ENCODE results near the gene JPH3. TPM values are rescaled to one million over a fixed set of nuclear protein-coding genes. Genes with fewer than 3 reads are reported as not detected.

Gene JPH3
- total RNA-seq, 6 donors from 2014 or later: 0.24 TPM; not detected in 5

GRCh38 chr16:87687998-87688529 is 85.8 kb downstream of the JPH3 start:
- no peak for ATAC-seq (ENCODE audit: low FRiP score in 2 of 2)
- no peak overlapping the region for H3K27ac ChIP-seq
- WGBS, 2 donors: 80 to 85% methylated on average over 3 to 14 of the region's 14 CpGs
- no peaks in the 10 kb centered on the region for H3K4me1 ChIP-seq
- H3K9me3 ChIP-seq: no peaks in the 10 kb centered on the region
- H3K27me3 ChIP-seq: no peaks in the 10 kb centered on the region
- no peaks in the 10 kb centered on the region for H3K36me3 ChIP-seq
- TF ChIP-seq POLR2A (IDR thresholded peaks at IDR 0.05): no peak
- no peak for TF ChIP-seq CTCF (IDR thresholded peaks at IDR 0.05)
- TF ChIP-seq POLR2AphosphoS5 (IDR thresholded peaks at IDR 0.05): no peak
- TF ChIP-seq EP300 (IDR thresholded peaks at IDR 0.05): no peak
- H3K4me3 ChIP-seq: no peak overlapping the region
- DNase-seq: peak in 1 of 2 donors; percentile 71

GRCh38 chr16:87688876-87689815 is 86.8 kb downstream of the JPH3 start:
- Histone ChIP-seq H3K4me3 (no peak overlapping the region), H3K27me3 (no peaks in the 10 kb centered on the region), H3K9me3 (no peaks in the 10 kb centered on the region), H3K27ac (no peak overlapping the region), H3K36me3 (no peaks in the 10 kb centered on the region), H3K4me1 (no peaks in the 10 kb centered on the region)
- DNase-seq (no peak), ATAC-seq (ENCODE audit: low FRiP score in 2 of 2) (no peak)
- WGBS, 2 donors: 89 to 95% methylated on average over 8 to 43 of the region's 45 CpGs
- no peak for TF ChIP-seq EP300 (IDR thresholded peaks at IDR 0.05)
- no peak for TF ChIP-seq CTCF (IDR thresholded peaks at IDR 0.05)
- no peak for TF ChIP-seq POLR2A (IDR thresholded peaks at IDR 0.05)
- no peak for TF ChIP-seq POLR2AphosphoS5 (IDR thresholded peaks at IDR 0.05)

GRCh38 chr16:87689956-87690465 is 87.7 kb downstream of the JPH3 start:
- DNase-seq (peak in 1 of 2 donors; percentile 83), ATAC-seq (ENCODE audit: low FRiP score in 2 of 2) (no peak)
- Histone ChIP-seq H3K36me3 (peaks cover 0 to under 1% (median 0%) of the 10 kb centered on the region in 4 donors), H3K4me3 (no peak overlapping the region), H3K27ac (no peak overlapping the region), H3K27me3 (no peaks in the 10 kb centered on the region), H3K9me3 (no peaks in the 10 kb centered on the region), H3K4me1 (no peaks in the 10 kb centered on the region)
- TF ChIP-seq EP300 (IDR thresholded peaks at IDR 0.05): no peak
- no peak for TF ChIP-seq POLR2A (IDR thresholded peaks at IDR 0.05)
- TF ChIP-seq CTCF (IDR thresholded peaks at IDR 0.05): no peak
- TF ChIP-seq POLR2AphosphoS5 (IDR thresholded peaks at IDR 0.05): no peak
- 93 to 96% methylated on average over 9 to 31 of the region's 46 CpGs for WGBS, 2 donors

GRCh38 chr16:87690911-87691685 is 88.8 kb downstream of the JPH3 start:
- Histone ChIP-seq H3K4me3 (no peak overlapping the region), H3K36me3 (peaks cover 0 to 12% (median 8%) of the 10 kb centered on the region in 4 donors), H3K4me1 (no peaks in the 10 kb centered on the region), H3K27me3 (no peaks in the 10 kb centered on the region), H3K9me3 (no peaks in the 10 kb centered on the region), H3K27ac (no peak overlapping the region)
- ATAC-seq (ENCODE audit: low FRiP score in 2 of 2) (no peak), DNase-seq (peak in 1 of 2 donors; percentile 72)
- WGBS, 2 donors: 57 to 58% methylated on average over 8 to 29 of the region's 33 CpGs
- no peak for TF ChIP-seq CTCF (IDR thresholded peaks at IDR 0.05)
- no peak for TF ChIP-seq POLR2AphosphoS5 (IDR thresholded peaks at IDR 0.05)
- no peak for TF ChIP-seq EP300 (IDR thresholded peaks at IDR 0.05)
- TF ChIP-seq POLR2A (IDR thresholded peaks at IDR 0.05): no peak
